Midbrain (tissue), 1 donor: ENCODE data around the gene SYNGAP1.

Experiments
- DNase-seq: peaks from one replicate; lab custom pipeline; 2025; lab: John Stamatoyannopoulos, UW

Gene SYNGAP1

GRCh38 chr6:33404884-33405283 is 15.0 kb upstream of the SYNGAP1 start:
- DNase-seq = no peak

DNA sequence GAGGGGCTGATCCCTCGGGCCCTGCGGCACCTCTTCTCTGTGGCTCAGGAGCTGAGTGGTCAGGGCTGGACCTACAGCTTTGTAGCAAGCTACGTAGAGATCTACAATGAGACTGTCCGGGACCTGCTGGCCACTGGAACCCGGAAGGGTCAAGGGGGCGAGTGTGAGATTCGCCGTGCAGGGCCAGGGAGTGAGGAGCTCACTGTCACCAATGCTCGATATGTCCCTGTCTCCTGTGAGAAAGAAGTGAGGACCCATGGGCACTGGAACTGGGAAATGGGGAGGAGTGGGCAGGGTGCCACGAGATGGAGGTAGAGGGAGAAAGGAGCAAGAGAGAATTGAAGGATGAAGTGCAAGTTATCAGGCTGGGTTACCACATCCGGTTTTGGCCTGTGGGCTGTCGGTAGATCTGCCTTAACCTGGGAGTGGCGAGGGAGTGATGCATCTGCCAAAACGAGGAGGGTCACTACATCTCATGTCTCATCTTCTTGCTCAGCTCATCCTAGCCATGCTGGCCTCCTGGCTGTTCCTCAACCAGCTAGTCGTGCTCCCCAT is 14.4 kb upstream of the SYNGAP1 start:
- no peak for DNase-seq

- no peak for DNase-seq
Observed at GRCh38 chr6:33406126-33406525, 13.7 kb upstream of the SYNGAP1 start.

- DNase-seq = no peak
Observed at GRCh38 chr6:33407132-33407718, 12.6 kb upstream of the SYNGAP1 start.

GRCh38 chr6:33410050-33410710 is 9.7 kb upstream of the SYNGAP1 start:
- peak; percentile 97 for DNase-seq

GRCh38 chr6:33410711-33411631 is 8.9 kb upstream of the SYNGAP1 start, which contains the start of gene PHF1:
Gene PHF1 (plus strand): TSS chr6:33411014. CDS start chr6:33412264, 1,250 bp downstream.
- peak; percentile 69 for DNase-seq

- DNase-seq = no peak
Observed at GRCh38 chr6:33411632-33412005, 8.2 kb upstream of the SYNGAP1 start.

DNA sequence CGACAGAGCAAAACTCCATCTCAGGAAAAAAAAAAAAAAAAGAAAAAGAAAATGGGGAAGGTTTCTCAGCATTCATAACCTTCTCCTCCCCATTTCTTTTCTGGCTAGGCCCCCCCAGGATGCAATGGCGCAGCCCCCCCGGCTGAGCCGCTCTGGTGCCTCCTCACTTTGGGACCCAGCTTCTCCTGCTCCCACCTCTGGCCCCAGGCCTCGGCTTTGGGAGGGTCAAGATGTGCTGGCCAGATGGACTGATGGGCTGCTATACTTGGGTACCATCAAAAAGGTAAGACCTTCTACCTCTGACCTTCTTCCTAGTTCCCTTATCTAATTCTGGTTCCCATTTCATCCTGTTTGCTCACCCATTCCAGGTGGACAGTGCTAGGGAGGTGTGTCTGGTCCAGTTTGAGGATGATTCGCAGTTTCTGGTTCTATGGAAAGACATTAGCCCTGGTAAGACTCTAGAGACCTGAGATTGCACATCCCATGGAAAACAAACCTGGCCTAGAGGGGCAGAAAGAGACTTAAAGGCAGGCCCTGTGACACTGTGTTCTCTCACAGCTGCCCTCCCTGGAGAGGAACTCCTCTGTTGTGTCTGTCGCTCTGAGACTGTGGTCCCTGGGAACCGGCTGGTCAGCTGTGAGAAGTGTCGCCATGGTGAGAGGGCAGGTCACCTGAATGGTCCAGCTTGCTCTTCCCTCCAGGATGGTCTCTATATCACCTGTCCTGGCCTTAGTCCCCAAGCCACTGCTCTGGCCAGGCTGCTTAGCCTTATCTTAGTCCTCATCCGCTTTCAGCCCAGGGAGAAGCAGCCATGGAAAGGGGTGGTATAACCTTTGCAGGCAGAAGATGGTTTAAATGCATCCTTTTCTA is 7.5 kb upstream of the SYNGAP1 start:
- no peak for DNase-seq

DNA sequence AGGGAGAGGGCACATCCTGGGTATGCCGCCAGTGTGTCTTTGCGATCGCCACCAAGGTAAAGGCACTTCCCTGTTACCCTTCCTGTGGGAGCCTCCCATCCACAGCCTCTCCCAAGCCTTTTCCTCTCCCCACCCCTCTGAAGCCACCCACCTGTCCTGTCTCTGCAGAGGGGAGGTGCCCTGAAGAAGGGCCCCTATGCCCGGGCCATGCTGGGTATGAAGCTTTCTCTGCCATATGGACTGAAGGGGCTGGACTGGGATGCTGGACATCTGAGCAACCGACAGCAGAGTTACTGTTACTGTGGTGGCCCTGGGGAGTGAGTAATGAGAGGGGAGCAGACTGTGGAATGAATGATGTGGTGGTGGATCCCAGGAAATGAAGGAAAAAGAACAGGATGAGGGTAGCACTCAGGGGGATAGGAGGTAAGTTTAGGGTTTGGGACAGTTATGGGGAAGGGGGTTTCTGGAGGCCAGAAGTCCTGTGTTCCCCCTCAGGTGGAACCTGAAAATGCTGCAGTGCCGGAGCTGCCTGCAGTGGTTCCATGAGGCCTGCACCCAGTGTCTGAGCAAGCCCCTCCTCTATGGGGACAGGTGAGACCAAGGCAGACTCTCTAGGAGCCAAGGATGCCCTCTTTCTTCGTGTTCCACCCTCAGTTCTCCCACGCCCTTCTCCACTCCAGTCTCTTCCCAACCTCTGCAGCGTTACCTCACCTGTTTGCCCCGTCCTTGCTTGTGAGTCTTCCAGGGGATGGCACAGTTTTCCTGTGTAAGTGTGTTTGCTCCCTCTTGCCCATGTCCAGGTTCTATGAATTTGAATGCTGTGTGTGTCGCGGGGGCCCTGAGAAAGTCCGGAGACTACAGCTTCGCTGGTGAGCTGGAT is 6.4 kb upstream of the SYNGAP1 start:
- no peak for DNase-seq

- no peak for DNase-seq
Observed at GRCh38 chr6:33414592-33415271, 5.1 kb upstream of the SYNGAP1 start.

DNA sequence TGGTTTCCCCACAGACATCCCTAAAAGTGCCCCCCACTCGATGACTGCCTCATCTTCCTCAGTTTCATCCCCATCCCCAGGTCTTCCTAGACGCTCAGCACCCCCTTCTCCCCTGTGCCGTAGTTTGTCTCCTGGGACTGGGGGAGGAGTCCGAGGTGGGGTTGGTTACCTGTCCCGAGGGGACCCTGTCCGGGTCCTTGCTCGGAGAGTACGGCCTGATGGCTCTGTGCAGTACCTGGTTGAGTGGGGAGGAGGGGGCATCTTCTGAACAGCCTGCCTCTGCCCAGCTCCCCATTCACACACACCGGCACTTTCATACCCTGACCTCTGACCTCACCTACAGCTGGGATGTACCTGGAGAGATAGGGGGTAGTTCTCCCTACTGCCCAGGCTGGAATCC is 4.0 kb upstream of the SYNGAP1 start:
- no peak for DNase-seq

DNA sequence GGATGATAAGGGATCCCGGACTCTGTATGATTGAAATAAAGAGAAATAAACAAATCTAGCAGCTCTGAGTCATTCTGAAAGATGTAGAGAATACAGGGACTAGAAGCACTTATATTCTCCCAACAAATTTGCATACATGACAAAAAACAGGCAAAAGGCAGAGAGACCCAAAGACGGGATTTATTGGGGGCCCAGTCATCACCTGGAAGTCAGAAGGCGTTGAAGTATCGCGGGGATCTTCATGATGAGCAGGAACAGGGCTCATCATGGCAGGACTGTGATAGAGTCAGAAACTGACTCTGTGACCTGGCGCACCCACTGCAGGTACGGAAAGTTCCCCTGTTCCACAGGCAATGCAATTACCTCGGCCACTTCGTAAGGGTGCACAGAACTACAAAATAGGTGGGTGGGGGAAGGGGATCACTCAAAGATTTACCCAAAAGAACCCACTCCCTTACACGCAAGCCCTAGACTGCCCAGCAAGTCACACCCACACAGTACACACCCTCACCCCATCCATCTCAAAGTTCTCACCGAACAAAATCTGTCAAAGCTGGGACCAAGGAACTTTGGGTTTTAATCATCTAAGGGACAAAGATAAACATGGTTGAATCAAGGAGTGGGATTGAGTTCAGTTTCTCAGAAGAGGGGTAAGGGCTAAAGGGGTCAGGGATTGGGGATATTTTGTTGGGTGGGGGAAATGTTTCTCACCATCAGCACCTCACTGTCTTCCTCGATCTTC is 3.3 kb upstream of the SYNGAP1 start:
- DNase-seq = no peak

- DNase-seq = no peak
Observed at GRCh38 chr6:33417128-33417902, 2.5 kb upstream of the SYNGAP1 start.

GRCh38 chr6:33417903-33418689 is 1.8 kb upstream of the SYNGAP1 start, which contains the start of gene CUTA:
Gene CUTA (minus strand): TSS chr6:33418107. CDS start chr6:33418000, 107 bp downstream.
- DNase-seq = peak; percentile 100

GRCh38 chr6:33418690-33419291 is 1.1 kb upstream of the SYNGAP1 start:
- no peak for DNase-seq

DNA sequence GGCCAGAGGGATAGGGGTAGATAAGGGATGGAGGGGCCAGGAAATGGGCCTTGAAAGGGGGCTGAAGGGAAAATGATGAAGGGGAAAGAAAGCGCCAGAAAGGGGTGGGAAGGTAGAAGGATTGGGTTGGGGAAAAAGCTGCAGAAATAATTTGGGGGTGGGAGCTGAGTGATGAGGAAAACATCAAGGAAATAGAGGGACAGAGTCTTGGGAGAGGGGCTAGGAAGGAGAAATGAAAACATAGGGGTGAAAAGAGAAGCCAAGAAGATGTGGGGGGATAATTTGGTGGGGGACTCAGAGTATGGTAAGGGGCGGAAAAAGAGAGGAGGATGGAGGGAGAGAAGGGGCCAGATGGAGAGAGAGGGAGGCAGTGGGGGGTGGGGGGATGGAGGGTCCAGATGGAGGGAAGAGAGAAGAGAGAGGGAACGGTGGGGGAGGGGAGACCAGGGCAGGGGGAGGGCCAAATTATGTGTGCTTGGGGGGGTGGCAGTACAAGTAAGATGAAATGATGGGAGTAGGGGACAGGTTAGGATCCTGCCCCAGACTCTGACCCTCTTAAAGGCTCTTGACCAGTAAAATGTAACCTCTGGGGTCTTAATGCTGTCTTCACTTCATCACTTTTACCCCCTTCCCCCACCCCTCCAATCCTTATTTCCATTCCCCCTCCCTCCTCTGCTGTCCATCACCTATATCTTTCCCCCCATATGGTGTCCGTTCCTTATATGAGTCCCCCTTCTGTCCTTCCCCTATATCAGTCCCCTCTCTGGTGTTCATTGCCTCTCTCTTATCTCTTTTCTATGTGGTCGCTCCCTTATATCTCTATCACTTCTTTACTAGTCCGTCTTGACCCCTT is 852 bp downstream of the SYNGAP1 start:
- no peak for DNase-seq
